Hepatocyte (in vitro differentiated cells): ENCODE measurements around the gene MTARC2. TPM values are rescaled to one million over a fixed set of nuclear protein-coding genes. Genes with fewer than 3 reads are reported as not detected.

Experiments used
- DNase-seq: peaks from one replicate; pipeline ENCODE4 v3.0.0-alpha.2; 2016; ENCODE audit warnings: low spot score
- H2AFZ ChIP-seq: fragments of 200-600 bp; sonication (generic); 2 replicates; pipeline ENCODE4 v1.6.0; 2016; ENCODE audit warnings: antibody characterized with exemption, mild to moderate bottlenecking
- H3K27ac ChIP-seq: fragments of 200-600 bp; sonication (generic); 2 replicates; pipeline ENCODE4 v1.5.1; 2016; ENCODE audit warnings: mild to moderate bottlenecking
- H3K27me3 ChIP-seq: fragments of 200-600 bp; sonication (generic); 2 replicates; pipeline ENCODE4 v1.6.1; 2016
- H3K36me3 ChIP-seq: fragments of 200-600 bp; sonication (generic); replicated peaks from 2 replicates; pipeline ENCODE4 v1.5.1; 2016; ENCODE audit warnings: low read depth; ENCODE audit not compliant: insufficient read depth
- H3K4me1 ChIP-seq: fragments of 200-600 bp; sonication (generic); 2 replicates; pipeline ENCODE4 v1.5.1; 2016; ENCODE audit warnings: mild to moderate bottlenecking, moderate library complexity; ENCODE audit not compliant: insufficient read depth
- H3K4me2 ChIP-seq: fragments of 200-600 bp; sonication (generic); 2 replicates; pipeline ENCODE4 v1.6.0; 2016
- H3K4me3 ChIP-seq: fragments of 200-600 bp; sonication (generic); 2 replicates; pipeline ENCODE4 v1.5.1; 2016; ENCODE audit warnings: mild to moderate bottlenecking
- H3K79me2 ChIP-seq: fragments of 200-600 bp; sonication (generic); 2 replicates; pipeline ENCODE4 v1.6.0; 2017; ENCODE audit warnings: mild to moderate bottlenecking
- H3K9me2 ChIP-seq: fragments of 200-600 bp; sonication (generic); replicated peaks from 2 replicates; pipeline ENCODE4 v1.6.0; 2017; ENCODE audit warnings: mild to moderate bottlenecking; ENCODE audit not compliant: insufficient read depth
- H3K9me3 ChIP-seq: fragments of 200-600 bp; sonication (generic); 2 replicates; pipeline ENCODE4 v1.5.1; 2016; ENCODE audit warnings: low read depth, mild to moderate bottlenecking
- H4K20me1 ChIP-seq: fragments of 200-600 bp; sonication (generic); 2 replicates; pipeline ENCODE4 v1.6.0; 2016; ENCODE audit warnings: mild to moderate bottlenecking; ENCODE audit not compliant: insufficient read depth, poor library complexity, severe bottlenecking
- EZH2 ChIP-seq: fragments of 200-600 bp; sonication (generic); IDR thresholded peaks from 2 replicates; pipeline ENCODE4 v1.6.1; 2016; ENCODE audit warnings: antibody characterized with exemption, mild to moderate bottlenecking, borderline replicate concordance
- EZH2phosphoT487 ChIP-seq: fragments of 200-600 bp; sonication (generic); IDR thresholded peaks from one replicate; pipeline ENCODE4 v1.6.1; 2018; ENCODE audit warnings: antibody characterized with exemption, mild to moderate bottlenecking, low read depth, moderate library complexity; ENCODE audit not compliant: unreplicated experiment, severe bottlenecking
- WGBS: methylation state at CpG from one replicate; pipeline ENCODE4 v1.1.6; 2016; ENCODE audit warnings: low lambda C conversion rate; ENCODE audit errors: missing lambda C conversion rate; 5-methylcytosine and 5-hydroxymethylcytosine counted together
- polyA plus RNA-seq: library from polyadenylated mRNA; unstranded; fragments of >200 nt; fragmentation: Nextera tagmentation; extraction: Ambion mirVana; gene quantifications from 2 replicates; pipeline ENCODE4 v1.2.1, GENCODE V29; 2016
- total RNA-seq: library from RNA; depleted of rRNA; stranded (reverse); fragments of >200 nt; gene quantifications from 2 replicates; pipeline ENCODE4 v1.2.3, GENCODE V29; 2014
- TF ChIP-seq, protein P1 (sequence below): fragments of 200-600 bp; sonication (generic); IDR thresholded peaks from 2 replicates; pipeline ENCODE4 v1.5.1; 2016; ENCODE audit warnings: antibody characterized with exemption, mild to moderate bottlenecking; ENCODE audit not compliant: poor library complexity

MTARC2 gene
- total and polyA plus RNA-seq, 2 experiments from 2014 or later: 23.7 to 24.4 TPM

DNA sequence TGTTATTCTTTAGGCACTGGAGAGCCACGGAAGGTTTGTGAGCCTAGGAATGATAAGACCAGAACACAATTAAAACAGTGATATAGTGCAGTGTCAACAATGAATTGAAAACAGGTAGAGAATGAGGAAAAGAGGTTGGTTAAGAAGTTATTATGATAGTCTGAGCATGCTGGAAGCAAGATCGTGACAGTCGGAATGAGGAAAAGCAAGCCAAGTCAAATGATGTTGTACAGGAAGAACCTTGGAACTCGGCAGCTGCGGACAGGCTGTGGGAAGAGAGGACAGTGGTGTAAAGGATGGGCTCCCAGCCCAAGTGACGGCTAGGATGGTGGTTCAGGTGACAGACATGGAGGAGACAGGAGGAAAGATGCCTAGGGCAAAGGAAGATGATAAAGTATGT lies 64.2 kb downstream of the MTARC2 start:
- no peak overlapping the region for H3K4me2 ChIP-seq
- WGBS: 72% methylated on average over 6 of the region's 6 CpGs
- no peaks in the 10 kb centered on the region for H3K79me2 ChIP-seq
- no peak for DNase-seq
- H3K4me1 ChIP-seq: no peaks in the 10 kb centered on the region
- no peaks in the 10 kb centered on the region for H3K9me3 ChIP-seq
- no peak for TF ChIP-seq EZH2
- TF ChIP-seq, protein P1, sequence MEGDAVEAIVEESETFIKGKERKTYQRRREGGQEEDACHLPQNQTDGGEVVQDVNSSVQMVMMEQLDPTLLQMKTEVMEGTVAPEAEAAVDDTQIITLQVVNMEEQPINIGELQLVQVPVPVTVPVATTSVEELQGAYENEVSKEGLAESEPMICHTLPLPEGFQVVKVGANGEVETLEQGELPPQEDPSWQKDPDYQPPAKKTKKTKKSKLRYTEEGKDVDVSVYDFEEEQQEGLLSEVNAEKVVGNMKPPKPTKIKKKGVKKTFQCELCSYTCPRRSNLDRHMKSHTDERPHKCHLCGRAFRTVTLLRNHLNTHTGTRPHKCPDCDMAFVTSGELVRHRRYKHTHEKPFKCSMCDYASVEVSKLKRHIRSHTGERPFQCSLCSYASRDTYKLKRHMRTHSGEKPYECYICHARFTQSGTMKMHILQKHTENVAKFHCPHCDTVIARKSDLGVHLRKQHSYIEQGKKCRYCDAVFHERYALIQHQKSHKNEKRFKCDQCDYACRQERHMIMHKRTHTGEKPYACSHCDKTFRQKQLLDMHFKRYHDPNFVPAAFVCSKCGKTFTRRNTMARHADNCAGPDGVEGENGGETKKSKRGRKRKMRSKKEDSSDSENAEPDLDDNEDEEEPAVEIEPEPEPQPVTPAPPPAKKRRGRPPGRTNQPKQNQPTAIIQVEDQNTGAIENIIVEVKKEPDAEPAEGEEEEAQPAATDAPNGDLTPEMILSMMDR: no peak
- H3K9me2 ChIP-seq: no peaks in the 10 kb centered on the region
- H3K36me3 ChIP-seq: no peaks in the 10 kb centered on the region
- H3K27ac ChIP-seq: no peak overlapping the region
- H4K20me1 ChIP-seq: no peaks in the 10 kb centered on the region
- no peak overlapping the region for H2AFZ ChIP-seq
- H3K27me3 ChIP-seq: no peaks in the 10 kb centered on the region
- H3K4me3 ChIP-seq: no peak overlapping the region

DNA sequence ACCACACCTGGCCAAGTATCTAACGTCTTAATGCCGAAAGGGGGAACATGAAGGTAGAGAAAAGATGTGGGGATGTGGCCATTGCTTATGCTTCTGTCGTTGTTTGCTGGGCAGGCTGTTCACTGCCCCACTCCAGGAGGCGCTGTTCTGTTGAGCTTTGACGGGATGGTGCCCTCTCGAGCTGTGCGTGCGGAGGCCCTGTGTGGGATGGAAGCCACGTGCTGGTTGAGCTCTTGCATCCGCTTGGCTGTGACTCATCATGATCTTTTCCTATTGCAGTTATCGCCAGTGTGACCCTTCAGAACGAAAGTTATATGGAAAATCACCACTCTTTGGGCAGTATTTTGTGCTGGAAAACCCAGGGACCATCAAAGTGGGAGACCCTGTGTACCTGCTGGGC lies 64.9 kb downstream of the MTARC2 start:
- Histone ChIP-seq H2AFZ (no peak overlapping the region), H3K9me2 (no peaks in the 10 kb centered on the region), H4K20me1 (no peaks in the 10 kb centered on the region), H3K4me3 (no peak overlapping the region), H3K4me1 (no peaks in the 10 kb centered on the region), H3K4me2 (no peak overlapping the region), H3K36me3 (no peaks in the 10 kb centered on the region), H3K27ac (no peak overlapping the region), H3K79me2 (no peaks in the 10 kb centered on the region), H3K27me3 (no peaks in the 10 kb centered on the region), H3K9me3 (no peaks in the 10 kb centered on the region)
- no peak for DNase-seq
- 94% methylated on average over 11 of the region's 12 CpGs for WGBS
- TF ChIP-seq EZH2: no peak
- TF ChIP-seq, protein P1: no peak
- no peak for TF ChIP-seq EZH2phosphoT487

DNA sequence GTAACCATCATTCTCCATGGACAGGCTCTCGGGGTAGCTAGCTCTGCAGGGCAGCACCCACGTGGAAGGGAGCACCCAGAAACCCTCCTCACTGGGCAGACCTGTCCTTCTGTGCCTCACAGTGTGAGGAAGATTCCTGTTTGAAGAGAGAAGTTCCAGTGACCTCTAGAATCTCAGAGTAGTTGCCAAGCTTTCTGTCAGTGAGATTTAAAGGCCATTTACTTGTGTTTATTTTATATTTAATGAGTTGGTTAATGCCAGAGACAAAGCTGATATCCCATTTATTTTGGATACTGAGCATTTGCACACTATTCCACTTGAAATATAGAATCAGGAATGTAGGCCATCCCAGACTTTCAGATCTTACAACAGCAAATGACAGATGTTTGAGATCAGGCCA lies 67.3 kb downstream of the MTARC2 start:
- WGBS: 94% methylated on average over 2 of the region's 2 CpGs
- H4K20me1 ChIP-seq: no peaks in the 10 kb centered on the region
- no peak overlapping the region for H3K4me2 ChIP-seq
- TF ChIP-seq EZH2phosphoT487 (no peak), EZH2 (no peak)
- TF ChIP-seq, protein P1: no peak
- no peaks in the 10 kb centered on the region for H3K79me2 ChIP-seq
- H3K4me1 ChIP-seq: no peaks in the 10 kb centered on the region
- H3K27ac ChIP-seq: no peak overlapping the region
- H3K36me3 ChIP-seq: no peaks in the 10 kb centered on the region
- no peak overlapping the region for H2AFZ ChIP-seq
- H3K9me2 ChIP-seq: no peaks in the 10 kb centered on the region
- no peaks in the 10 kb centered on the region for H3K27me3 ChIP-seq
- no peaks in the 10 kb centered on the region for H3K9me3 ChIP-seq
- H3K4me3 ChIP-seq: no peak overlapping the region
- no peak for DNase-seq

DNA sequence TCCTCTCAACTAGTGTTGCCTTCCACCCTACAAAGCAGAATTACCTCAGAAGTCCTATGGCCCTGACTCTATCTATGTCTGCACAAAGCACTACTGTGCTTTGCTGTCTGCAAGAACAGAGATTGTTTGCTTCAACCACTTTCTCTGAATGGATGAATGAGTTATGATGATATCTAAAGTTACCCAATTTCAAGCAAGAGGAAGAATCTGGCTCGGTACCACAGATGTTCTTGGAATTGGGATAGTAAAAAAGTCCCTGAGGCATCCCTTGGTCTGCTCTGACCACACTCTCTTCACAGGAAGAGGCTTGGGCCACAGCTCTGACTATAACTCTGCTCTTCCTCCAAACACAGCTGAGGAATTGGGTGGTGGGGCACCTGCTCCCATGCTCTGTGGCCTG lies 69.8 kb downstream of the MTARC2 start:
- no peak overlapping the region for H3K27ac ChIP-seq
- DNase-seq: no peak
- TF ChIP-seq EZH2: no peak
- TF ChIP-seq, protein P1: no peak
- no peaks in the 10 kb centered on the region for H3K9me2 ChIP-seq
- WGBS: 81% methylated on average over 1 of the region's 1 CpG
- H3K9me3 ChIP-seq: no peaks in the 10 kb centered on the region
- no peak overlapping the region for H2AFZ ChIP-seq
- no peaks in the 10 kb centered on the region for H3K79me2 ChIP-seq
- no peaks in the 10 kb centered on the region for H3K36me3 ChIP-seq
- H3K4me2 ChIP-seq: no peak overlapping the region
- no peaks in the 10 kb centered on the region for H4K20me1 ChIP-seq
- H3K4me3 ChIP-seq: no peak overlapping the region
- no peaks in the 10 kb centered on the region for H3K4me1 ChIP-seq
- H3K27me3 ChIP-seq: no peaks in the 10 kb centered on the region
